CD4-positive, alpha-beta T cell (primary cell): ENCODE data around the gene LRP8. TPM values are rescaled to one million over a fixed set of nuclear protein-coding genes. Genes with fewer than 3 reads are reported as not detected.

Experiments used
- ATAC-seq: fragments of 200-7000 bp; cut with Tn5 transposase; one replicate; pipeline ENCODE4 v1.10.0; 2022; ENCODE audit warnings: mild to moderate bottlenecking; ENCODE audit not compliant: poor library complexity
- CTCF ChIA-PET: fragments of 350-600 bp; sonication (Branson Sonifier 250); formaldehyde crosslinking; loops from one replicate; lab custom pipeline; 2021; ENCODE audit warnings: antibody characterized with exemption, inconsistent platforms; lab: Charles Lee
- POLR2A ChIA-PET: fragments of 350-600 bp; sonication (Branson Sonifier 250); formaldehyde crosslinking; loops from one replicate; lab custom pipeline; 2021; ENCODE audit warnings: antibody characterized with exemption, inconsistent platforms; lab: Charles Lee
- DNase-seq, 14 experiments: peaks; one replicate each; pipeline ENCODE4 v3.0.0-alpha.2; 2013 to 2020; ENCODE audit warnings: mixed read lengths in 2 of 14
- H3K27ac ChIP-seq, 2 donors: one replicate each; pipeline versions ENCODE4 v1.5.1 to v1.7.0; 2013; ENCODE audit warnings: low read length in 2 of 2, low read depth in 1 of 2, mild to moderate bottlenecking in 1 of 2
- H3K27me3 ChIP-seq, 2 experiments: 1 replicate in 1 of 2; 2 replicates in 1 of 2; pipeline versions ENCODE4 v1.6.1 to v1.7.0; 2013; ENCODE audit warnings: low read length in 2 of 2, control low read depth in 1 of 2, mild to moderate bottlenecking in 1 of 2, moderate library complexity in 1 of 2; ENCODE audit not compliant: insufficient read depth in 2 of 2, control insufficient read depth in 1 of 2
- H3K36me3 ChIP-seq: one replicate; pipeline ENCODE4 v1.6.1; 2013; ENCODE audit warnings: low read length, control low read depth; ENCODE audit not compliant: insufficient read depth
- H3K4me1 ChIP-seq: one replicate; pipeline ENCODE4 v1.6.1; 2013; ENCODE audit warnings: low read length, control low read depth; ENCODE audit not compliant: insufficient read depth
- H3K4me3 ChIP-seq: one replicate; pipeline ENCODE4 v1.5.1; 2013; ENCODE audit warnings: mild to moderate bottlenecking, low read length, moderate library complexity
- H3K9me3 ChIP-seq, 2 experiments: 1 replicate in 1 of 2; 2 replicates in 1 of 2; pipeline versions ENCODE4 v1.6.1 to v1.7.0; 2013; ENCODE audit warnings: low read length in 2 of 2, mild to moderate bottlenecking in 2 of 2, control low read depth in 1 of 2, moderate library complexity in 1 of 2; ENCODE audit not compliant: control insufficient read depth in 1 of 2, insufficient read depth in 1 of 2
- H3K27ac Mint-ChIP-seq: one replicate; pipeline ENCODE4 v1.8.0; 2020; ENCODE audit warnings: mixed read lengths
- H3K27me3 Mint-ChIP-seq: one replicate; pipeline ENCODE4 v1.8.0; 2021; ENCODE audit warnings: mixed read lengths
- H3K36me3 Mint-ChIP-seq: one replicate; pipeline ENCODE4 v1.8.0; 2021; ENCODE audit warnings: low read depth, mixed read lengths
- H3K4me1 Mint-ChIP-seq: one replicate; pipeline ENCODE4 v1.8.0; 2021; ENCODE audit warnings: low read depth, mixed read lengths
- H3K4me3 Mint-ChIP-seq: one replicate; pipeline ENCODE4 v1.8.0; 2020; ENCODE audit warnings: mild to moderate bottlenecking, mixed read lengths
- H3K9me3 Mint-ChIP-seq: one replicate; pipeline ENCODE4 v1.8.0; 2020; ENCODE audit warnings: mixed read lengths
- intact Hi-C, 2 experiments: fragments of 100-400 bp; cut with DNase I in 1 of 2; cut with micrococcal nuclease in 1 of 2; formaldehyde crosslinking; loops; one replicate each; pipeline versions ENCODE4 v1.15.1 to v1.9.0; 2023 to 2025; cut with DNase I, micrococcal nuclease
- total RNA-seq, 174 experiments: library from RNA in 2 of 174; stranded (reverse) in 2 of 174; gene quantifications; one replicate each; pipeline ENCODE4 v1.2.3 and lab custom pipeline; 2021 to 2026
- TF ChIP-seq, protein P1 (sequence below): fragments of 200-600 bp; IDR thresholded peaks from one replicate; pipeline ENCODE4 v1.8.0; 2022; ENCODE audit warnings: antibody characterized with exemption, mild to moderate bottlenecking

The LRP8 gene
- total RNA-seq, 2 experiments from 2014 or later = 8.1 to 11.5 TPM

DNA sequence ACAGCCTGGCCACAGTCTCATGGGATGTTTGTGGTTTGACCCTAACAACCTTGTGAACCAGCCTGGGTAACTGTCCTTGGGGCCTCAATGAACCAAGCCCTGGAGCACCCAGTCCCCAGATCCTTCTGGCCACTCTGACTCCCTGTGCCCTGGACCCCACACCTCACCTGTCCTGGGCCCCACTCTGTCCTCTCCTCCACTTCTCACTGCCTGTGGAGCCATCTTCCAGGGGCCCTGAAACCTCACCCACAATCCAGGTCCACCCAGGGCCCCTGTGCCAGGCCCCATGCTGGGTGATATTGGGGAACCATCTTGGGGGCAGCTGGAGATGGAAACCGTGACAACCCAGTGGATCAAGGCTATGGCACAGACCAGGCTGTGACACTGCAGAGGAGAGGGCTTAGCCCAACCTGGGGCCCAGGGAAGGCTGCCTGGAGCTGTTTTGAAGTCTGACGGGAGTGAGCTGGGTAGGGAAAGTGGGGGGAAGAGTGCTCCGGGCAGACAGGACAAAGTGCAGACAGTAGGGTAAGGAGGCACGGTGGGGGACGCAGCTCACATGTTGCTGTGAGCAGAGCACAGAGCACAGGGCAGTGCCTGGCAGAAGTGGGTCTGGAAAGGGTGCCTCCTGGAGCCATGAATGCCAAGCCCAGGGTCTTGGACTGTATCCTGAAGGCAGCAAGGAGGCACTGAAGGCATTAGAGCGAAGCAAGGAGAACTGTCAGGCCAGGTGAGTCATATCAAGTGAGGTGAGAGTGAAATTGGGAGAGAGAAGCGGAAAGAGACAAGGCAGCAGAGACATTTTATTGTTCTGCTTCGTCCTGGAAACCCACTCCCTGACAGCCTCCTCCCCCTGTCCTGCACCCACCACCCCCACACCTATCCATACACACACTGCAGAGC is 12.1 kb upstream of the LRP8 start:
- H3K27me3 Mint-ChIP-seq = no peaks in the 10 kb centered on the region
- no peaks in the 10 kb centered on the region for H3K9me3 Mint-ChIP-seq
- Histone ChIP-seq H3K36me3 (no peaks in the 10 kb centered on the region), H3K9me3 (peaks cover 0 to 5% of the 10 kb centered on the region in 2 experiments), H3K27me3 (no peaks in the 10 kb centered on the region), H3K27ac (no peak overlapping the region), H3K4me1 (no peaks in the 10 kb centered on the region), H3K4me3 (no peak overlapping the region)
- no peak overlapping the region for H3K27ac Mint-ChIP-seq
- no peak overlapping the region for H3K4me3 Mint-ChIP-seq
- no peak for ATAC-seq
- ChIA-PET POLR2A (no interaction called here), CTCF (no interaction called here)
- DNase-seq = peak in 1 of 14 experiments; percentile 14
- H3K36me3 Mint-ChIP-seq = no peaks in the 10 kb centered on the region
- H3K4me1 Mint-ChIP-seq = peaks cover 2% of the 10 kb centered on the region
- intact Hi-C loops = loop anchor here in 1 of 2 experiments (10.0 kb wide), 1 partner anchor 715 kb away; the partner anchor contains the start of genes TCEANC2 and TMEM59
- TF ChIP-seq, protein P1, sequence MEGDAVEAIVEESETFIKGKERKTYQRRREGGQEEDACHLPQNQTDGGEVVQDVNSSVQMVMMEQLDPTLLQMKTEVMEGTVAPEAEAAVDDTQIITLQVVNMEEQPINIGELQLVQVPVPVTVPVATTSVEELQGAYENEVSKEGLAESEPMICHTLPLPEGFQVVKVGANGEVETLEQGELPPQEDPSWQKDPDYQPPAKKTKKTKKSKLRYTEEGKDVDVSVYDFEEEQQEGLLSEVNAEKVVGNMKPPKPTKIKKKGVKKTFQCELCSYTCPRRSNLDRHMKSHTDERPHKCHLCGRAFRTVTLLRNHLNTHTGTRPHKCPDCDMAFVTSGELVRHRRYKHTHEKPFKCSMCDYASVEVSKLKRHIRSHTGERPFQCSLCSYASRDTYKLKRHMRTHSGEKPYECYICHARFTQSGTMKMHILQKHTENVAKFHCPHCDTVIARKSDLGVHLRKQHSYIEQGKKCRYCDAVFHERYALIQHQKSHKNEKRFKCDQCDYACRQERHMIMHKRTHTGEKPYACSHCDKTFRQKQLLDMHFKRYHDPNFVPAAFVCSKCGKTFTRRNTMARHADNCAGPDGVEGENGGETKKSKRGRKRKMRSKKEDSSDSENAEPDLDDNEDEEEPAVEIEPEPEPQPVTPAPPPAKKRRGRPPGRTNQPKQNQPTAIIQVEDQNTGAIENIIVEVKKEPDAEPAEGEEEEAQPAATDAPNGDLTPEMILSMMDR = no peak

DNA sequence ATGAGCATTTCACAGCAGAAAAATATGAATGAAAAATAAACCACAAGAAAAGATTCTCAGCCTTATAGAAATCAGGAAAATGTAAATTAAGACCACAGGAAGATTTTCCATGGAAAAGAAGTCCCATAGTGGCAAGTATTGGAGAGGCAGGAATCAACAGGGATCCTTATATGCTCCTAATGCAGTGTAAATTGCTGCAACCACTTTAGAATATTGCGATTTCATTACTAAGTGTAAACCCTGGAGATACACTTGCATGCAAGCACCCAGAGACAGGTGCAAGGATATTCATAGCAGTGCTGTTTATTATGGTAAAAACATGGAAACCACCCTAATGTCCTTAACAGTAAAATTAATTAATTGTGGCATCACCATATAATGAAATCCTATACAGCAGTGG is 10.6 kb upstream of the LRP8 start:
- intact Hi-C loops = loop anchor here in 1 of 2 experiments (10.0 kb wide), 1 partner anchor 716 kb away; the partner anchor contains the start of genes TCEANC2 and TMEM59
- POLR2A ChIA-PET = no interaction called here
- Mint-ChIP-seq H3K9me3 (no peaks in the 10 kb centered on the region), H3K27me3 (no peaks in the 10 kb centered on the region), H3K36me3 (no peaks in the 10 kb centered on the region), H3K4me3 (no peak overlapping the region), H3K4me1 (peaks cover 7% of the 10 kb centered on the region), H3K27ac (no peak overlapping the region)
- no peak overlapping the region for H3K27ac ChIP-seq
- no peaks in the 10 kb centered on the region for H3K27me3 ChIP-seq
- H3K9me3 ChIP-seq = peaks cover 0 to 5% of the 10 kb centered on the region in 2 experiments
- no peak for ATAC-seq
- DNase-seq = no peak
- no peak overlapping the region for H3K4me3 ChIP-seq
- CTCF ChIA-PET = no interaction called here
- peaks cover 6% of the 10 kb centered on the region for H3K4me1 ChIP-seq
- H3K36me3 ChIP-seq = no peaks in the 10 kb centered on the region
- TF ChIP-seq, protein P1 = no peak

DNA sequence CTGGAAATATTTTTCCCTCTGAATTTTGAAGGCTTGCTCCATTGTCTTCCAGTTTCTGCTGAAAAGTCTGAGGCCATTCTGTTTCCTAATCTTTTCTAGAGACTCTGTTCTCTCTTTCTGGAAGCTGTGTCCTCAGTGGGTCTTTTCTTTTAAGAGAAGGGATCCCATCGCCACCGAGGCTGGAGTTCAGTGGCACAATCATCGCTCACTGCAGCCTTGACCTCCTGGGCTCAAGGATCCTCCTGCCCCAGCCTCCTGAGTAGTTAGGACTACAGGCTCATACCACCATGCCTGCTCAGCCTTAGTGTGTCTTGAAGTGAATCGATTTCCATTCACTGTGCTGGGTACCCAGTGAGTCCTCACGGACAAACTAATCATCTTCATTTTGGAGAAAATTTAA is 9.6 kb upstream of the LRP8 start:
- DNase-seq (no peak), ATAC-seq (no peak)
- H3K27ac ChIP-seq = no peak overlapping the region
- Mint-ChIP-seq H3K27ac (no peak overlapping the region), H3K27me3 (no peaks in the 10 kb centered on the region), H3K36me3 (no peaks in the 10 kb centered on the region), H3K9me3 (no peaks in the 10 kb centered on the region), H3K4me3 (no peak overlapping the region), H3K4me1 (peaks cover 7% of the 10 kb centered on the region)
- TF ChIP-seq, protein P1 = no peak
- POLR2A ChIA-PET = no interaction called here
- H3K4me1 ChIP-seq = peaks cover 6% of the 10 kb centered on the region
- intact Hi-C loops = loop anchor here in 1 of 2 experiments (10.0 kb wide), 1 partner anchor 717 kb away; the partner anchor contains the start of genes TCEANC2 and TMEM59
- CTCF ChIA-PET = no interaction called here
- H3K9me3 ChIP-seq = peaks cover 0 to 5% of the 10 kb centered on the region in 2 experiments
- H3K36me3 ChIP-seq = no peaks in the 10 kb centered on the region
- H3K27me3 ChIP-seq = no peaks in the 10 kb centered on the region
- H3K4me3 ChIP-seq = no peak overlapping the region
